Esophagus muscularis mucosa (tissue), 4 donors: ENCODE results near the gene KYNU.

Source experiments
- CTCF ChIP-seq, 3 experiments: fragments of 200-600 bp in 2 of 3; fragments of 450-650 bp in 1 of 3; sonication (generic) in 2 of 3; IDR thresholded peaks; one replicate each; pipeline ENCODE4 v1.5.1; 2017 to 2019; ENCODE audit warnings: antibody characterized with exemption in 3 of 3, mild to moderate bottlenecking in 2 of 3, moderate library complexity in 1 of 3
- EP300 ChIP-seq: sonication (generic); formaldehyde crosslinking; IDR thresholded peaks from one replicate; pipeline ENCODE4 v1.6.1; 2017; ENCODE audit warnings: antibody characterized with exemption
- POLR2A ChIP-seq: fragments of 450-650 bp; IDR thresholded peaks from one replicate; pipeline ENCODE4 v1.6.1; 2017; ENCODE audit warnings: antibody characterized with exemption, moderate library complexity, mild to moderate bottlenecking, low read depth
- POLR2AphosphoS5 ChIP-seq, 2 donors: sonication (generic); formaldehyde crosslinking; IDR thresholded peaks; one replicate each; pipeline ENCODE4 v1.6.1; 2017; ENCODE audit warnings: antibody characterized with exemption in 2 of 2

DNA sequence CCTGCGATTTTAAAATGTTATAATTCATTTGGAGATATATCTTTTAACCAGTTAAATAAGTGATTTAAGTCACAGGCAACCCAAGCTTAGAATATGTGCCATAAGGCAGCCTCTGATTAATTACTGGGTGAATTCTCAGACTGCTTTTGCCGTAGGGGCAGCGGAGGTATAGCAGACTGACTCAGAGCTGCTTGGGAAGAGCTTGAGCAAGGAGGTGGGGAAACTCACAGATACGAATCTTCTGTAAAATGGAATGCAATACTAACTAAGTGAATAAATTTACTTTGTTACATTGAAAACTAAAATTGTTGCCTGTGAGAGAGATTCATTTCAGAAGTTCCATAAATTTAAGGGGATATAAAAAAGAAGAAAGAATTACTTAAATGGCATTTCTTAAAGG lies 115.4 kb downstream of the KYNU start:
- TF ChIP-seq CTCF (IDR thresholded peaks at IDR 0.05), result no peak
- no peak for TF ChIP-seq POLR2AphosphoS5 (IDR thresholded peaks at IDR 0.05)
- no peak for TF ChIP-seq POLR2A
- TF ChIP-seq EP300, result no peak
